Testis (tissue), 2 donors: Measurements from ENCODE around the gene COL23A1.

Experiments used
- CTCF ChIP-seq, 3 experiments: fragments of 450-650 bp in 2 of 3; fragments of 200-600 bp in 1 of 3; sonication (generic) in 1 of 3; IDR thresholded peaks; one replicate each; pipeline ENCODE4 v1.5.1; 2016 to 2019; ENCODE audit warnings: antibody characterized with exemption in 3 of 3, mild to moderate bottlenecking in 2 of 3, moderate library complexity in 1 of 3
- POLR2A ChIP-seq: fragments of 450-650 bp; IDR thresholded peaks from one replicate; pipeline ENCODE4 v1.6.1; 2017; ENCODE audit warnings: antibody characterized with exemption, mild to moderate bottlenecking, moderate library complexity

- TF ChIP-seq CTCF (IDR thresholded peaks at IDR 0.05), result no peak
- TF ChIP-seq POLR2A, result no peak
Measured at GRCh38 chr5:178473854-178474253, 116.3 kb downstream of the COL23A1 start.
